Activated naive CD4-positive, alpha-beta T cell treated with anti-CD3 and anti-CD28 coated beads, Interleukin-2, amount 50 U/mL, for 24 hours (primary cell): ENCODE data around the gene ULK3.

Experiments
- H3K27ac Mint-ChIP-seq: one replicate; pipeline ENCODE4 v1.8.0; 2021; ENCODE audit warnings: mild to moderate bottlenecking, mixed read lengths
- H3K27me3 Mint-ChIP-seq: one replicate; pipeline ENCODE4 v1.8.0; 2021; ENCODE audit warnings: mixed read lengths
- H3K36me3 Mint-ChIP-seq: one replicate; pipeline ENCODE4 v1.8.0; 2021; ENCODE audit warnings: mixed read lengths
- H3K4me1 Mint-ChIP-seq: one replicate; pipeline ENCODE4 v1.8.0; 2021; ENCODE audit warnings: mixed read lengths
- H3K4me3 Mint-ChIP-seq: one replicate; pipeline ENCODE4 v1.8.0; 2021; ENCODE audit warnings: mild to moderate bottlenecking, mixed read lengths
- H3K9me3 Mint-ChIP-seq: one replicate; pipeline ENCODE4 v1.8.0; 2021; ENCODE audit warnings: mixed read lengths

The ULK3 gene

DNA sequence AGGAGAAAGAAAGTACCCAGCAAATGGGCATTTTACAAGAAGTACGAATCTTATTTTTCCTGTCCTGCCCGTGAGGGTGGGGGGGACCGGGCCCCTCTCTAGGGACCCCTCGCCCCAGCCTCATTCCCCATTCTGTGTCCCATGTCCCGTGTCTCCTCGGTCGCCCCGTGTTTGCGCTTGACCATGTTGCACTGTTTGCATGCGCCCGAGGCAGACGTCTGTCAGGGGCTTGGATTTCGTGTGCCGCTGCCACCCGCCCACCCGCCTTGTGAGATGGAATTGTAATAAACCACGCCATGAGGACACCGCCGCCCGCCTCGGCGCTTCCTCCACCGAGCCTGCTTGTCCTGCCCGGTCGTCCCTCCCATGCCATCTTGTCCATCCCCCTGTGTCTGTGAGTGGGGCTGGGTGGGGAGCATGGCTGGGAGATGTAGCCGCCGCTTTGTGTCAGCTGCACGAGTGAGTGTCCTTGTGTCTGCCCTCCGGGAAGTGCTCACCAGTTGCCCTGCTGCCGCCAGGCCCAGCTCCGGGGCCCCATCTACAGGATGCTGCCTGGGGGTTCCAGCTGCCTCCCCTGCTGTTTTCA is 40.0 kb downstream of the ULK3 start:
- peak overlapping the region; percentile 41 for H3K27ac Mint-ChIP-seq
- peaks cover 33% of the 10 kb centered on the region for H3K4me1 Mint-ChIP-seq
- peaks cover 2% of the 10 kb centered on the region for H3K36me3 Mint-ChIP-seq
- H3K27me3 Mint-ChIP-seq: no peaks in the 10 kb centered on the region
- H3K9me3 Mint-ChIP-seq: no peaks in the 10 kb centered on the region
- H3K4me3 Mint-ChIP-seq: no peak overlapping the region

DNA sequence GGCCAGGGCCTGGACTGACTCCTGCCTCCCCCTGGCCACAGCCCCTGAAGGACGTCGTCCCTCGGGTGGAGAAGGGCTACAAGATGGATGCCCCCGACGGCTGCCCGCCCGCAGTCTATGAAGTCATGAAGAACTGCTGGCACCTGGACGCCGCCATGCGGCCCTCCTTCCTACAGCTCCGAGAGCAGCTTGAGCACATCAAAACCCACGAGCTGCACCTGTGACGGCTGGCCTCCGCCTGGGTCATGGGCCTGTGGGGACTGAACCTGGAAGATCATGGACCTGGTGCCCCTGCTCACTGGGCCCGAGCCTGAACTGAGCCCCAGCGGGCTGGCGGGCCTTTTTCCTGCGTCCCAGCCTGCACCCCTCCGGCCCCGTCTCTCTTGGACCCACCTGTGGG is 40.7 kb downstream of the ULK3 start:
- Mint-ChIP-seq H3K27ac (no peak overlapping the region), H3K4me1 (peaks cover 36% of the 10 kb centered on the region), H3K4me3 (no peak overlapping the region), H3K27me3 (no peaks in the 10 kb centered on the region), H3K9me3 (no peaks in the 10 kb centered on the region), H3K36me3 (peaks cover 2% of the 10 kb centered on the region)

DNA sequence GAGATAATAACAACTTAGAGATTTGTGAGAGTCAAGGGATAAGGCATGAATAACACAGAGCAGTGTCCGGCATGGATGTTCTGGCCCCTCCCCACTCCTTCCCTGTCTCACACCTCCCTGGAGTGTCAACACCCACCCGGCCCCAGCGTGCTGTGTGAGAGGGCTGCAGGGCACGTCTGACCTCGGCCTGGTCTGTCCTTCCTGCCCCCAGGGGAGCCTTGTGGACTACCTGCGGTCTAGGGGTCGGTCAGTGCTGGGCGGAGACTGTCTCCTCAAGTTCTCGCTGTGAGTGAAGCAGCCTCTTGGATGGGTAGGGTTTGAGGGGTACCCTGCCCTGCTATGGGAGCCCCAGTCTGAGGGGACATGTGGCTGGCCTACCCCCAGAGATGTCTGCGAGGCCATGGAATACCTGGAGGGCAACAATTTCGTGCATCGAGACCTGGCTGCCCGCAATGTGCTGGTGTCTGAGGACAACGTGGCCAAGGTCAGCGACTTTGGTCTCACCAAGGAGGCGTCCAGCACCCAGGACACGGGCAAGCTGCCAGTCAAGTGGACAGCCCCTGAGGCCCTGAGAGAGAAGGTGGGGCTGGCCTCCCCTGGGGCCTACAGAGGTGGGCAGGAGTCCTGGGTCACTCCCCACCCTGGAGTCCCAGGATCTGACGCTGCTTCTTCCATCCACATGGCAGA is 41.5 kb downstream of the ULK3 start:
- H3K27ac Mint-ChIP-seq: peak overlapping the region; percentile 4
- H3K4me1 Mint-ChIP-seq: peaks cover 31% of the 10 kb centered on the region
- no peaks in the 10 kb centered on the region for H3K27me3 Mint-ChIP-seq
- no peak overlapping the region for H3K4me3 Mint-ChIP-seq
- H3K9me3 Mint-ChIP-seq: no peaks in the 10 kb centered on the region
- peaks cover 2% of the 10 kb centered on the region for H3K36me3 Mint-ChIP-seq

DNA sequence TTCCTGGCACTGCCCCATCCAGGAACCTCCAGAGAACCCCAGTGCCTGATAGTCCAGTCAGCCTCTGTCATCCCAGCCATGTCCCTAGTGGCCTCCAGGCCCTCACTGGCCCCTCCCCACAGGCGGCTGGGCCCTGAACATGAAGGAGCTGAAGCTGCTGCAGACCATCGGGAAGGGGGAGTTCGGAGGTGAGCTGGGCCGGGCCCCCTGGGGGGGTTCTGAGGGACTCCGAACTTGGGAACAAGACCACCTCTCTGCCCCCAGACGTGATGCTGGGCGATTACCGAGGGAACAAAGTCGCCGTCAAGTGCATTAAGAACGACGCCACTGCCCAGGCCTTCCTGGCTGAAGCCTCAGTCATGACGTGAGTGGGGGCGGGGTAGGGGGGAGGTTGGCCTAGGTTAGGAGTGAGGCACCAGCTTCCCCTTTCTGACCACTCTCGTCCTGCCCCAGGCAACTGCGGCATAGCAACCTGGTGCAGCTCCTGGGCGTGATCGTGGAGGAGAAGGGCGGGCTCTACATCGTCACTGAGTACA is 42.3 kb downstream of the ULK3 start:
- Mint-ChIP-seq H3K4me3 (no peak overlapping the region), H3K27me3 (no peaks in the 10 kb centered on the region), H3K4me1 (peaks cover 36% of the 10 kb centered on the region), H3K36me3 (peaks cover 5% of the 10 kb centered on the region), H3K9me3 (no peaks in the 10 kb centered on the region), H3K27ac (no peak overlapping the region)

DNA sequence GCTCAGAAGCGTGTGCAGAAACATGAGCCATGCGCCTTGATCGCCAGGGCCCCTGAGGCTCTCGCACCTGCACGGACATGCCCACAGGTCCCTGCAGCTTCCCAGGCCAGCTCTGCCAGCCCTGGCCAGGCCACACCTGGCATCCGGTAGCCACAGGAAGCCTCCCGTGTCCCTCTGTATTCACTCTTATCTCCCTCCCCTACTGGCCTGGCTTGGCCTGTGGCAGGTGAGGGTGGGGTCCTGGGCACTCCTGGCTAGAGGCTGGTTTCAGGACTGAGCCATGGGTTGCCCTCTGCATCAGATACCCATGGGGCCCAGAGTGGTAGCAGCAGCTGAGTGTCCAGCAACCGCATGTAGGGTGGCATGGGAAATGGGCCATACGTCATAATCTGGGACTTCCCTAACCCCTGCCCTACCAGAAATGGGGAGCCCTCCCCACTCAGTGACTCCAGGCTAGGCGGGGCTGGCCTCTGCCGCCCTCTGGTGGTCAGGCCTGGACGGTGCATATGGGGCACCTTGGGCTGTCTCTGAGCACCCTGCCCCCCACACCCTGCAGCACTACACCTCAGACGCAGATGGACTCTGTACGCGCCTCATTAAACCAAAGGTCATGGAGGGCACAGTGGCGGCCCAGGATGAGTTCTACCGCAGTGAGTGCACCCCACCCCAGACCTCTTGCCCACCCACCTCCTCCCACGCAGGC is 42.9 kb downstream of the ULK3 start:
- no peak overlapping the region for H3K4me3 Mint-ChIP-seq
- H3K27ac Mint-ChIP-seq: peak overlapping the region; percentile 84
- H3K27me3 Mint-ChIP-seq: no peaks in the 10 kb centered on the region
- peaks cover 42% of the 10 kb centered on the region for H3K4me1 Mint-ChIP-seq
- H3K36me3 Mint-ChIP-seq: peaks cover 5% of the 10 kb centered on the region
- H3K9me3 Mint-ChIP-seq: no peaks in the 10 kb centered on the region

DNA sequence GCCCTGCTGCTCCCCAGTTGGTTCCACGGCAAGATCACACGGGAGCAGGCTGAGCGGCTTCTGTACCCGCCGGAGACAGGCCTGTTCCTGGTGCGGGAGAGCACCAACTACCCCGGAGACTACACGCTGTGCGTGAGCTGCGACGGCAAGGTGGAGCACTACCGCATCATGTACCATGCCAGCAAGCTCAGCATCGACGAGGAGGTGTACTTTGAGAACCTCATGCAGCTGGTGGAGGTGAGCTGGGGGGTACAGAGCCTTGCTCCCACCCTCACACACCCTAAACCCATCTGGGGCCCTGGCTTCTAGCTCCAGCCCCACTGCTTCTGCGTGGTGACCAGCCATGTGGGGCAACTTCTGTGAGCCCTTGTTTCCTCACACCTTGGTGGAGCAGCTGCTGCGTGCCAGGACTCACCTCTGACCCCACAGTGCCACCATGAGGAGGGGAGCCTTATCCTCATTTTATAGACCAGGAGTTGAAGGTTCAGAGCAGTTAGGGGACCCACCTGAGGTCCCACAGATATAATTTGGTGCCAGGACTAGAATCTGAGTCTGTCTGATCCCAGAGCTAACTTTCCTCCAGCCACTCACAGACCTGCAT is 43.6 kb downstream of the ULK3 start:
- Mint-ChIP-seq H3K27me3 (no peaks in the 10 kb centered on the region), H3K4me1 (peaks cover 48% of the 10 kb centered on the region), H3K27ac (peak overlapping the region; percentile 46), H3K9me3 (no peaks in the 10 kb centered on the region), H3K36me3 (peaks cover 5% of the 10 kb centered on the region), H3K4me3 (no peak overlapping the region)

DNA sequence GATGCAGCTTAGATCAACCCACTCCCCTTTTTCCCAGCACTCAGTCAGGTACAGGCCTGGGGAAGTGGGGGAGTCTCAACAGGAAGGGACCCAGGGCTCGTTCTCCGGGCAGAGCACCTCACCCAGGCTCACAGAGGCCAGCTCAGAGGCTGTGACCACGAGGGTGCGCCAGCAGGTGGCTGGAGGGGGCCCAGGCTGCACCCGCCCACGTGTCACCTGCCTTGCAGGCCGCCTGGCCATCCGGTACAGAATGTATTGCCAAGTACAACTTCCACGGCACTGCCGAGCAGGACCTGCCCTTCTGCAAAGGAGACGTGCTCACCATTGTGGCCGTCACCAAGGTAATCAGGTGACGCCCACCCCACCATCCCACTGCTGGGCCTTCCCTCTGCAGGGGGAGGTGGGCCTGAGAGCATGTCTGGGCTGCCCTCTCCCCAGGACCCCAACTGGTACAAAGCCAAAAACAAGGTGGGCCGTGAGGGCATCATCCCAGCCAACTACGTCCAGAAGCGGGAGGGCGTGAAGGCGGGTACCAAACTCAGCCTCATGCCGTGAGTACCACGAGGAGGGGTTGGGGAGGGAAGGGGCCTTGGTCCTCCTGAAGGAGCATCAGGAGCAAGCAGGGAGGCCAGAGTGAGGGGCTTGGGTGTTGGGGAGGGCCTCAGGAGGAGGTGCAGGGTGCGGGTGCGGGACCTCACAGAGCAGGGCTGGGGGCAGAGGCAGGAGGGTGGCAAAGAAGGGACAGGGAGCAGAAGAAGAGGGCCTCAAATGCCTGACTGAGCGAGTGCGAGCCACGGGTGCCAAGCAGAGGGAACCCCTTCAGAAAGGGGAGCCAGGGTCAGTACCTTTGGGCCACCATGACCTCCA is 44.3 kb downstream of the ULK3 start:
- Mint-ChIP-seq H3K27me3 (no peaks in the 10 kb centered on the region), H3K27ac (peak overlapping the region; percentile 46), H3K36me3 (peaks cover 3% of the 10 kb centered on the region), H3K4me1 (peaks cover 51% of the 10 kb centered on the region), H3K9me3 (no peaks in the 10 kb centered on the region), H3K4me3 (peak overlapping the region; percentile 4)

DNA sequence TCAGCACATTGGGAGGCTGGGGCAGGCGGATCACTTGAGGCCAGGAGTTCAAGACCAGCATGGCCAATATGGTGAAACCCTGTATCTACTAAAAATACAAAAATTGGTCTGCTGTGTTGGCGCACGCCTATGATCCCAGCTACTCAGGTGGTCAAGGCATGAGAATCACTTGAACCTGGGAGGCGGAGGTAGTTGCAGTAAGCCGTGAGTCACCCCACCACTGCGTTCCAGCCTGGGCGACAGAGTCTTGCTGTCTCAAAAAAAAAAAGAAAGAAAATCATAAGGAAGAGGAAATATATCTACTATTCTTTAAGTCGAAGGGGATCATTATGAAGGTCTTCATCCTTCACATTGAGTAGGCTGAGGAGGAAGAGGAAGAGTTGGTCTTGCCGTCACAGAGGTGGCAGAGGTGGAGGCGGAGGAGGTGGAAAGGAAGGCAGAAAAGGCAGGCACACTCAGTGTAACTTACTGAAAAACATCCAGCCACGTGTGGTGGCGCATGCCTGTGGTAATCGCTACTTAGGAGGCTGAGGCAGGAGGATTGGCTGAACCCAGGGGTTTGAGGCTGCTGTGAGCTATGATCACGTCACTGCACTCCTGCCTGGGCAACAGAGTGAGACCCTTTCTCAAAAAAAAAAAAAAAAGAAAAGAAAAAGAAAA is 46.9 kb downstream of the ULK3 start:
- H3K36me3 Mint-ChIP-seq: peaks cover 9% of the 10 kb centered on the region
- H3K27me3 Mint-ChIP-seq: no peaks in the 10 kb centered on the region
- H3K4me3 Mint-ChIP-seq: peak overlapping the region; percentile 71
- peaks cover 75% of the 10 kb centered on the region for H3K4me1 Mint-ChIP-seq
- H3K9me3 Mint-ChIP-seq: no peaks in the 10 kb centered on the region
- peak overlapping the region; percentile 98 for H3K27ac Mint-ChIP-seq

DNA sequence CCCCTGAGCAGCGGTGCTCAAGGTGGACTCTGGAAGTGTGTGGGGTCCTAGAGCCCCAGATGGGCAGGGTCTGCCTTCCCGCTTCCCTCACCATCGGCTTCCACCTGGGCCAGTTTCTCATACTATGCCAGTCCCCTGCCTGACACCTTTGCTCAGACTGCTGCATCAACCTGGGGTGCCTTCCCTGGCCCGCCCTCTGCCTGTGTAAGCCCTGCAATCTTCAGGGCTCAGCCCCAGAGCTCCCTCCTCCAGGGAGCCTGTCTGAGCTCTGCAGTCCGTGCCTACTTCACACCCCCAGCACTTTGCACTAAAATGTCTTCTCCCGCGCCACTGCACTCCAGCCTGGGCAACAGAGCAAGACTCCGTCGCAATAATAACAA is 48.0 kb downstream of the ULK3 start:
- Mint-ChIP-seq H3K27ac (peak overlapping the region; percentile 88), H3K4me3 (peak overlapping the region; percentile 26), H3K27me3 (no peaks in the 10 kb centered on the region), H3K4me1 (peaks cover 83% of the 10 kb centered on the region), H3K36me3 (peaks cover 11% of the 10 kb centered on the region), H3K9me3 (no peaks in the 10 kb centered on the region)

DNA sequence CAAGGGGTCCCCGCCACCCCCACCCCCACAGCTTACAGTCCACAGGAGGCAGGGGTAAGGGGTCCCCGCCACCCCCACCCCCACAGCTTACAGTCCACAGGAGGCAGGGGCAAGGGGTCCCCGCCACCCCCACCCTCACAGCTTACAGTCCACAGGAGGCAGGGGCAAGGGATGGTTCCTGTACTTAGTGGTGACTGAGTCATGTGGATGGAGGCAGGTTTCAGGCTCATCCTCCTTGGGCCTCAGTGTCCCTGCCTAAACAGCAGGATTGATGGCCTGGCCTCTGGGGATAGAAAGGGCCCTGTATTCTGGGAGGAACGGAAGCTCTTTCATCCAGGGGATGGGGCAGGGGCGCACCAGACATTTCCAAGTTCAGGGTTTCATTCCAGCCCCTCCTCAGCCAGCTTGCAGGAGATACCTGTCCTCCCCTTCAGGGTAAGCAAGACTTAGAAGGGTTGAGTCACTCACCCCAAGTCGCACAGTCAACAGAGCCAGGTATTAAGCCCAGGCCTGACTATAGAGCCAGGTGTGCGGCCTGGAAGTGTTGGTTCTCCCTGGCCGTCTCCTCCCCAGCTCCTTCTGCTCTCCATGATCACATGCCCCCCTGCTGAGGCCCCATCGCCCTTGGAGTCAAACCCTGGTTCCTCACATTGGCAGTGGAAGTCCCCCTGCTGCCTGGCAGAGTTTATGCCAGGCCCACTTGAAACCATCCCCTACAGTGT is 48.5 kb downstream of the ULK3 start:
- Mint-ChIP-seq H3K4me1 (peaks cover 83% of the 10 kb centered on the region), H3K36me3 (peaks cover 13% of the 10 kb centered on the region), H3K9me3 (no peaks in the 10 kb centered on the region), H3K27ac (peak overlapping the region; percentile 88), H3K4me3 (peak overlapping the region; percentile 26), H3K27me3 (no peaks in the 10 kb centered on the region)

DNA sequence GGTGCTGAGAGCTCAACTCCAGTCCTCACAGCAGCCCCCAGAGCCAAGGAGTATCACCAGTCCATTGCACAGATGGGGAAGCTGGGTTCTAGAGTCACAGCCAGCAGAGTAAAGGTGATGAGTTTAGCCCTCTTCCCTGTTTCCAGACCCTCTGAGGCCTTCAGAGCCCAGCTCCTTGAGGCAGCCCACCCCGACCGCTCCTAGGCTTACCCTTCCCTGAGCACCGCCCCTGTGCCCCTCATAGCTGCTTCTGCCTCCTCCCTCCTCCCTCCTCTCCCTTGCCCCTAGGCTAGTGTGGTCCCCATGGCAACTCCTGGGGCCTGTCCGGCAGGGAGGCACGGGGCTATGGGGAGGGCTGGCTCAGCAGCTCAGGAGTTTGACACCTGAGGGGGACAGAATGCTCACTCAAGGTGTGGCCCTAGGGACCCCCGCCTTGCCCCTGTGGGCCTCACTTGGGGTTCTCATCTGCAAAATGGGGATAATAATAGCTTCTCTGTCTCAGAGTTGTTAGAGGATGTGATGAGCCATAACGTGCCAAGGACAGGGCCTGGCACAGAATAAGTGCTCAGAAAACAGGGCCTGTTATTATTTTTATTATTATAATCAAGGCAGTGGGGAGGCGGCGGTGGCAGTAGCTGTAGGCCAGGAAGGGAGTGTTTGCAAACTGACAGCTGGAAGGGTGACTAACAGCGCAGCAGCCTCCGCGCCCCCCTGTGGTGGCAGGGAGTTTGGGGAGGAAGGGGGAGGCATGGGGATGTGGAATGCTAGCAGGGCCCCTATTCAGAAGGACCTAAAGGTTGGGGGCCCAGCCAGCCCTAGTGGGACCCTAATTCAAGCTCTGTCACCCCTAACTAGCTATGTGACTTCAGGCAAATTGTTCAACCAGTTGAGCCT is 49.6 kb downstream of the ULK3 start:
- H3K27ac Mint-ChIP-seq: peak overlapping the region; percentile 72
- no peaks in the 10 kb centered on the region for H3K9me3 Mint-ChIP-seq
- no peaks in the 10 kb centered on the region for H3K27me3 Mint-ChIP-seq
- peaks cover 84% of the 10 kb centered on the region for H3K4me1 Mint-ChIP-seq
- peak overlapping the region; percentile 55 for H3K4me3 Mint-ChIP-seq
- peaks cover 13% of the 10 kb centered on the region for H3K36me3 Mint-ChIP-seq

DNA sequence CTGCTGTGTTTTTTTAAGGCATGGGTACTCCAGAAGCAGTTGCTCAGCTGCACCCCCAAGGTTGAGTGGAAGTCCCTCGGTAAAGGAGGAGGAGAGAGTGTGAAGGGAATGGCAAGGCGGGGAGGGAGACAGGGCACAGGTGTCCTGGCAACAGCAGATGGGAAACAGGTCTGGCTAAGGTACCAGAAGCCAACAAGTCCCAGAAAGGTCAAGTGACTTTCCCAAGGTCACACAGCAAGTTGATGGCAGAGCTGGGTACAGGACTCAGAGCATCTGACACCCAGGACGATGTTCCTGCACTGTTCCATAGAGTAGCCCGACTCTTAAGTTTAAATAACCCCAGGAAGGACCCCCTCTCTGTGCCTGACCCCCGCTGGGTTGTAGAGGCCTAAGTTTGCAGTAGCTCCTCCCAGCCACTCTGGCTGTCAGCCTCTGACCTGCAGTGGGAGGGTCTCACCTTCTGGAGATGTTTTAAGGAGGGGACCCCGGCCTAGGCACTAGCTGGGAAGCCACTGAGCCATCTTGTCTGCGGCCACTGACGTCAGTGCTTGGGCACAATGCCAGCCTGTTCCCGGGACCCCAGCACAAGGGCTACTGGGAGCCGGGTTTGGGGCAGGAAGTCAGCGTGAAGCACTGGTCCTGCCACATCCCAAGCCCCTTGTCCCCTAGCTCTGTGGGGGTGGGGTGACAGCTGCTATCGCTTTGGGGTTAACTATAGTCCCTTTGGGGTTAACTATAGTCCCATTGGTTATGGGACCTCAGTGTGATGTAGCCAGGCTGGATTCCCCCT is 50.5 kb downstream of the ULK3 start:
- H3K27me3 Mint-ChIP-seq: no peaks in the 10 kb centered on the region

DNA sequence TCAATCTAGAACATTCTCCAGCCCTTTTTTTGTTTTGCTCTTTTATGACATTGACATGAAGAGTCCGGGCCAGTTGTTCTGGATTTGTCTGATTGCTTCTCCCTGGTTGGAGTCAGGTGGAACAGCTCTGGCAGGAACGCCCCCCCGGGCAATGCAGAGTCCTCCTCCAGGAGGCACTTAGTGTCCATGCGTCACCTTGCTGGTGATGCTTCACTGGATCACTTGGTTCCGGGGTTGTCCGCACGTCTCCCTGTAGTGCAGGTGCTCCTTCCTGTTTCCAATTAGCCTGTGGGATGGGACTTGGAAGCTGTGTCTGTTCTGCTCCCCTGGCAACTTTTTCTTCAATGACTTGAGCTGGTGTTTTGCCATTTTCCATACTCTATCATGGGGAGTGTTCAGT is 51.3 kb downstream of the ULK3 start:
- peaks cover 17% of the 10 kb centered on the region for H3K36me3 Mint-ChIP-seq

More for the DNA sequence above, 50.5 kb downstream of the ULK3 start:
- Mint-ChIP-seq H3K27ac (peak overlapping the region; percentile 91), H3K4me1 (peaks cover 85% of the 10 kb centered on the region), H3K9me3 (no peaks in the 10 kb centered on the region), H3K36me3 (peaks cover 17% of the 10 kb centered on the region), H3K4me3 (peak overlapping the region; percentile 81)

More for the DNA sequence above, 51.3 kb downstream of the ULK3 start:
- H3K27me3 Mint-ChIP-seq: no peaks in the 10 kb centered on the region
- H3K4me3 Mint-ChIP-seq: peak overlapping the region; percentile 81
- no peaks in the 10 kb centered on the region for H3K9me3 Mint-ChIP-seq
- H3K4me1 Mint-ChIP-seq: peaks cover 87% of the 10 kb centered on the region
- H3K27ac Mint-ChIP-seq: peak overlapping the region; percentile 91
